ENCODE measurements around the gene GPRIN3. TPM values are rescaled to one million over a fixed set of nuclear protein-coding genes. Genes with fewer than 3 reads are reported as not detected.
A peak's percentile ranks its signal among the peaks of the same experiment; 100 is the strongest.

Gene GPRIN3
- total and polyA plus RNA-seq, 4 experiments from 2014 or later = 6.9 to 32.5 (median 25.7) TPM

DNA sequence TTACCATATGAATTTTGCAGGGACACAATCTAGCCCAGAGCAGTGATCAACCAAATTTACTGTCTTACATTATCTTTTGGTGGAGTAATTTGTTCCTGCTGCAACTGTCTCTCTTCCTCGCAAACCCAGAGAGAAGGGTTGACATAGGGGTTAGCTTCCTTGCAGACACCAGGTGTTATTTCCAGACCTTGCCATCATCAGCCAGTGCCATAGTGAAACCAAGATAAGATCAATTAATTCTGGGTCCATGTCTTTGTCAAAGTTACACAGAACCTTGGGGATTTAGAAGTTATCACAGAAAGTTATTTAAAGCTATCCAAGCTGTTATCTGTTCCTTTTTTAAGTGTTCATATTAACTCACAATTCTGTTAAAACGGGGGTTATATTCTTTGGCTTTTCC lies 23.6 kb upstream of the GPRIN3 start:
- no peaks in the 10 kb centered on the region for H3K4me1 ChIP-seq (ENCODE audit: insufficient read depth, low read length)
- peak overlapping the region in 1 of 7 donors; percentile 28 for H3K27ac Mint-ChIP-seq
- POLR2A ChIA-PET (ENCODE audit: partially characterized antibody) = no interaction called here
- no peaks in the 10 kb centered on the region for H3K36me3 ChIP-seq (ENCODE audit: insufficient read depth, low read length)
- no peak overlapping the region for H3K4me3 Mint-ChIP-seq
- H3K27ac ChIP-seq (ENCODE audit: low read depth, low read length) = no peak overlapping the region
- no peaks in the 10 kb centered on the region for H3K36me3 Mint-ChIP-seq
- no peaks in the 10 kb centered on the region for H3K27me3 ChIP-seq (ENCODE audit: insufficient read depth, low read length)
- intact Hi-C loops (cut with micrococcal nuclease) = no loop called here
- no peaks in the 10 kb centered on the region for H3K27me3 Mint-ChIP-seq
- H3K4me1 Mint-ChIP-seq = peaks cover 0 to 4% (median 3%) of the 10 kb centered on the region in 4 donors
- no peaks in the 10 kb centered on the region for H3K9me3 ChIP-seq (ENCODE audit: control insufficient read depth in 1 of 2, low read length in 2 of 2)
- CTCF ChIA-PET (ENCODE audit: partially characterized antibody) = interaction anchor here (1.1 kb wide), 1 partner anchor 20 kb away, joined by 3 read pairs; no protein-coding TSS in a partner anchor
- DNase-seq = no peak
- no peak overlapping the region for H3K4me3 ChIP-seq (ENCODE audit: low read length in 2 of 2)
- peaks cover 0 to 4% (median 1%) of the 10 kb centered on the region in 8 donors for H3K9me3 Mint-ChIP-seq

DNA sequence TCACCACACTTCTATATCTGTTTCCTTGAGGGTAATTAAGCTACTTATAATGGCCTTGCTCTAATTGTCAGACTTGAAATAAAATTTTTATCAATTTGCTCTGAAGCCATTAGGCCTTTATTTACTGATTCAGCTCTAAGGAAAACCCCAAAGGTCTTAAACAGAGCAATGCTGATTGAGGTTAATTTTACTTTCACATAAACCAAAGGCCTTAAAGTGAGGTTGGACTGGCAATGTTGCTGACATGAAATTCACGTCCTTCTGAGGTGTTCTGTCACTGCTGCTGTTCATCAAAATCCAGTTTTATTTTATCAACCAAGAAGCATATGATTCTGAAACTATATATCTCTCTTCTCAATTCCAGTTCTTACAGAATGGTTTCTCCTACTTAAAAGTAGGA lies 21.7 kb upstream of the GPRIN3 start:
- Mint-ChIP-seq H3K9me3 (peaks cover 0 to 4% (median 1%) of the 10 kb centered on the region in 8 donors), H3K36me3 (no peaks in the 10 kb centered on the region), H3K4me1 (peaks cover 0 to 8% (median 5%) of the 10 kb centered on the region in 4 donors), H3K27me3 (no peaks in the 10 kb centered on the region), H3K27ac (no peak overlapping the region), H3K4me3 (no peak overlapping the region)
- intact Hi-C loops (cut with micrococcal nuclease) = no loop called here
- Histone ChIP-seq H3K4me1 (ENCODE audit: insufficient read depth, low read length) (no peaks in the 10 kb centered on the region), H3K27ac (ENCODE audit: low read depth, low read length) (no peak overlapping the region), H3K4me3 (ENCODE audit: low read length in 2 of 2) (no peak overlapping the region), H3K36me3 (ENCODE audit: insufficient read depth, low read length) (no peaks in the 10 kb centered on the region), H3K9me3 (ENCODE audit: control insufficient read depth in 1 of 2, low read length in 2 of 2) (no peaks in the 10 kb centered on the region), H3K27me3 (ENCODE audit: insufficient read depth, low read length) (no peaks in the 10 kb centered on the region)
- CTCF ChIA-PET (ENCODE audit: partially characterized antibody) = no interaction called here
- DNase-seq = no peak
- POLR2A ChIA-PET (ENCODE audit: partially characterized antibody) = no interaction called here

DNA sequence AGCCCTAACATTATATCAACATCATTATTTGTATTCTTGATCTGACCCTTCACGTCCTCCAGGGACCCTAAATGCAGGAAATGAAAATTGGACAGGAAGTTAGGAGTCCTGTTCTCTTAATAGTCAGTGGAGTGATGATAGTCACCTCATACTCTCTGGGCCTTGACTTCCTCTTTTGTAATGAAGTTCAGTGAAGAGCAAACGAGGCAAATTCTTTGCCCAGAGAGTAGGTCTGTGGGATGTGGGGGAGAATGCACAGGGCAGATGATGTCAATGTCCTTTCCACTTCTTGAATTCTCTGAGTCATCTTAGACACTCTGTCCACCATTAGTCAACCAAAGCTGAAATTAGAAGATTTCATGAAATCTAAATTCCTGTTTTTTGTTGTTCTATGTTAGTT lies 17.1 kb upstream of the GPRIN3 start:
- ChIA-PET CTCF (ENCODE audit: partially characterized antibody) (no interaction called here), POLR2A (ENCODE audit: partially characterized antibody) (no interaction called here)
- H3K4me1 Mint-ChIP-seq = peaks cover 3 to 11% (median 6%) of the 10 kb centered on the region in 4 donors
- Histone ChIP-seq H3K4me1 (ENCODE audit: insufficient read depth, low read length) (no peaks in the 10 kb centered on the region), H3K9me3 (ENCODE audit: control insufficient read depth in 1 of 2, low read length in 2 of 2) (no peaks in the 10 kb centered on the region), H3K27me3 (ENCODE audit: insufficient read depth, low read length) (no peaks in the 10 kb centered on the region), H3K36me3 (ENCODE audit: insufficient read depth, low read length) (no peaks in the 10 kb centered on the region), H3K27ac (ENCODE audit: low read depth, low read length) (no peak overlapping the region), H3K4me3 (ENCODE audit: low read length in 2 of 2) (no peak overlapping the region)
- H3K9me3 Mint-ChIP-seq = peaks cover 0 to 5% (median 2%) of the 10 kb centered on the region in 8 donors
- H3K27me3 Mint-ChIP-seq = no peaks in the 10 kb centered on the region
- no peak for DNase-seq
- no peak overlapping the region for H3K4me3 Mint-ChIP-seq
- intact Hi-C loops (cut with micrococcal nuclease) = no loop called here
- no peaks in the 10 kb centered on the region for H3K36me3 Mint-ChIP-seq
- H3K27ac Mint-ChIP-seq = peak overlapping the region in 2 of 7 donors; percentile 4 to 17

DNA sequence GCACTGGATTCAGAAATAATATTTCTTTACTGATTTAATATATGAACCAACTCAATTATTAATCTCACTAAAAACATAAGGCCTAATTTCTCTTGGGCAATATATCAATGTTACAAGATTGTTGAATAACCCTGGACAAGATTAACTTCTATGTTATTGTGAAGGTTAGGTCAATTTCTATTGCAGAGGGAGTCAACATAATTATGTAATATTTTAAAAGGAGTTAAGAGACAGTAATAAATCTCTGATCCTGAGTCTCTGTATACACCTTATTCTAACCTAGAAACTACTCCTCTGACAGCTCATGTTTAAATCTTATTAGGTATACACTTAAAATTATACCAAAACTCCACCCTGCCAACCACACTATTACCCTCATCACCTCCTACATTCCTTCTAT lies 15.1 kb upstream of the GPRIN3 start:
- no peak for DNase-seq
- H3K4me1 ChIP-seq (ENCODE audit: insufficient read depth, low read length) = peaks cover 16% of the 10 kb centered on the region
- H3K27ac ChIP-seq (ENCODE audit: low read depth, low read length) = no peak overlapping the region
- H3K9me3 ChIP-seq (ENCODE audit: control insufficient read depth in 1 of 2, low read length in 2 of 2) = no peaks in the 10 kb centered on the region
- peaks cover 12 to 28% (median 18%) of the 10 kb centered on the region in 4 donors for H3K4me1 Mint-ChIP-seq
- intact Hi-C loops (cut with micrococcal nuclease) = no loop called here
- H3K27me3 Mint-ChIP-seq = no peaks in the 10 kb centered on the region
- peaks cover 0 to 3% (median 0%) of the 10 kb centered on the region in 8 donors for H3K9me3 Mint-ChIP-seq
- H3K27ac Mint-ChIP-seq = no peak overlapping the region
- CTCF ChIA-PET (ENCODE audit: partially characterized antibody) = no interaction called here
- no peaks in the 10 kb centered on the region for H3K36me3 Mint-ChIP-seq
- H3K4me3 ChIP-seq (ENCODE audit: low read length in 2 of 2) = no peak overlapping the region
- no peaks in the 10 kb centered on the region for H3K36me3 ChIP-seq (ENCODE audit: insufficient read depth, low read length)
- no peaks in the 10 kb centered on the region for H3K27me3 ChIP-seq (ENCODE audit: insufficient read depth, low read length)
- POLR2A ChIA-PET (ENCODE audit: partially characterized antibody) = no interaction called here
- no peak overlapping the region for H3K4me3 Mint-ChIP-seq

DNA sequence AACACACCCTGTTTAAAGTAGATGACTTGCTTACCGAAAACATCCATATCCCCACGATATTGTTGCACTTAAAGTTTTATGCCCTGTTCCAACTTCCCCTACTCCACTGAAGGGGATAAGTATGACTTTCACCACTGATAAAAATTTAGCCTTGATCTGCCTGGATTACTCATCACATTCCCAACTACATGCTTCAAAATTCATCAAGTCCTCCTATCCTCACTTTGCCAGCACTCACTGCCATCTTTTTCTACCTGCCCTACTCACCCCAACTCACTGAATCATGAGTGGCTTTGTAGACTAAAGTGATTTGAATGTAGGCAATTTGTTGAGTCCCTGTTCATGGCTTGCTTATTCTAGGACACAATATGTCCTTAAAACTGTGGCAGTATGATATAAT lies 12.2 kb upstream of the GPRIN3 start:
- intact Hi-C loops (cut with micrococcal nuclease) = loop anchor here (10.0 kb wide), 1 partner anchor 495 kb away; no protein-coding TSS in a partner anchor
- ChIA-PET POLR2A (ENCODE audit: partially characterized antibody) (no interaction called here), CTCF (ENCODE audit: partially characterized antibody) (no interaction called here)
- DNase-seq = no peak
- no peak overlapping the region for H3K27ac ChIP-seq (ENCODE audit: low read depth, low read length)
- Mint-ChIP-seq H3K9me3 (peaks cover 0 to 3% (median 0%) of the 10 kb centered on the region in 8 donors), H3K4me3 (peak overlapping the region in 3 of 8 donors; percentile 2 to 50 (median 2)), H3K4me1 (peaks cover 30 to 48% (median 36%) of the 10 kb centered on the region in 4 donors), H3K27ac (peak overlapping the region in 3 of 7 donors; percentile 6 to 37 (median 10)), H3K27me3 (no peaks in the 10 kb centered on the region), H3K36me3 (no peaks in the 10 kb centered on the region)
- H3K36me3 ChIP-seq (ENCODE audit: insufficient read depth, low read length) = no peaks in the 10 kb centered on the region
- H3K4me3 ChIP-seq (ENCODE audit: low read length in 2 of 2) = no peak overlapping the region
- H3K9me3 ChIP-seq (ENCODE audit: control insufficient read depth in 1 of 2, low read length in 2 of 2) = no peaks in the 10 kb centered on the region
- H3K4me1 ChIP-seq (ENCODE audit: insufficient read depth, low read length) = peaks cover 34% of the 10 kb centered on the region
- no peaks in the 10 kb centered on the region for H3K27me3 ChIP-seq (ENCODE audit: insufficient read depth, low read length)

DNA sequence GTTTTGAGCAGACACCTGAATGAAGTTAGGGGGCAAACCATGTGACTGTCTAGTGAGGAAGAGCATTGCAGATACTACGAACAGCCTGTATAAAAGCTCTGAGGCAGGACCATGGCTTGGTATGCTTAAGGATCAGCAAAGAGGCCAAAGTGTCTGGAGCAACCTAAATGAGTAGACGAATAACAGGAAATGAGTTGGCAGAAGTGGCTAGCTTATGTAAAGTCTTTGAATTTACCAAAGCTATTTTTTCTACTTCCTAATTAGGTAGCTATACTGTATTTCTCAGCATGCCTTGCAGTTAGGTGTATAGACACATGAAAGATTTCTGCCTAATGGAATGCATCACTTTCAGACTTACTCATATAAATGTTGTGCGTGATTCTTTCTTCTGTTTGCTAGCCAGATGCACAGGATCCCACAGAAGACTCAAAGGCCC lies 9.3 kb upstream of the GPRIN3 start:
- Histone ChIP-seq H3K4me3 (ENCODE audit: low read length in 2 of 2) (peak overlapping the region; percentile 8 to 18), H3K9me3 (ENCODE audit: control insufficient read depth in 1 of 2, low read length in 2 of 2) (no peaks in the 10 kb centered on the region), H3K27ac (ENCODE audit: low read depth, low read length) (peak overlapping the region; percentile 55), H3K36me3 (ENCODE audit: insufficient read depth, low read length) (no peaks in the 10 kb centered on the region), H3K4me1 (ENCODE audit: insufficient read depth, low read length) (peaks cover 34% of the 10 kb centered on the region), H3K27me3 (ENCODE audit: insufficient read depth, low read length) (no peaks in the 10 kb centered on the region)
- intact Hi-C loops (cut with micrococcal nuclease) = loop anchor here (1.0 to 10.0 kb wide), 3 partner anchors 10 to 492 kb away; partner anchors contain the start of gene GPRIN3
- DNase-seq = peak in 4 of 5 donors; percentile 39 to 74 (median 42)
- CTCF ChIA-PET (ENCODE audit: partially characterized antibody) = interaction anchor here (0.7 to 2.7 kb wide), 9 partner anchors 9 to 91 kb away, joined by 3 to 15 read pairs (median 7); partner anchors contain the start of gene GPRIN3
- H3K27me3 Mint-ChIP-seq = no peaks in the 10 kb centered on the region
- peak overlapping the region; percentile 43 to 80 (median 72) for H3K4me3 Mint-ChIP-seq
- no peaks in the 10 kb centered on the region for H3K36me3 Mint-ChIP-seq
- peaks cover 27 to 48% (median 35%) of the 10 kb centered on the region in 4 donors for H3K4me1 Mint-ChIP-seq
- H3K9me3 Mint-ChIP-seq = peaks cover 0 to 3% (median 0%) of the 10 kb centered on the region in 8 donors
- POLR2A ChIA-PET (ENCODE audit: partially characterized antibody) = interaction anchor here (1.0 to 3.7 kb wide), 15 partner anchors 9 to 115 kb away, joined by 3 to 43 read pairs (median 9); partner anchors contain the start of gene GPRIN3
- peak overlapping the region; percentile 87 to 95 (median 93) for H3K27ac Mint-ChIP-seq

DNA sequence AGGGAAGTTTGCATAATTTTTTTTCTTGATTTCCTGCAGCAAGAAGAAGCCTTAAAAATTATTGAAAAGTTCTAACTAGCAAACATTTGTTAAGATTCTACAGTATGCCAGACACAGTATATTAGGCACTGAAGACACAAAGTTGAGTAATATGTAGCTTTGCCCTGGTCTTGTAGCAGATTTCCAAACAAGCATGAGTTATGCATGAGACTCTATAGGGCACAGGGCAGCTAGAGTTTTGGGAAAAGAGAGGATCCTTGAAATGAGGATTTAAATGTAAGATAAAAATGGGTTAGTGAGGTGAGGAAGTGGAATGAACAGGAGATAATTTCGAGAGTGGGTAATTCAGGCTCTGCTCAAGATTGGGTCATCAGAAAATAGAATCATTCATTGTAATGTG lies 8.6 kb upstream of the GPRIN3 start:
- H3K4me3 ChIP-seq (ENCODE audit: low read length in 2 of 2) = no peak overlapping the region
- intact Hi-C loops (cut with micrococcal nuclease) = loop anchor here (1.0 to 10.0 kb wide), 3 partner anchors 9 to 491 kb away; partner anchors contain the start of gene GPRIN3
- H3K27me3 ChIP-seq (ENCODE audit: insufficient read depth, low read length) = no peaks in the 10 kb centered on the region
- no peaks in the 10 kb centered on the region for H3K36me3 ChIP-seq (ENCODE audit: insufficient read depth, low read length)
- Mint-ChIP-seq H3K27me3 (no peaks in the 10 kb centered on the region), H3K4me3 (peak overlapping the region in 6 of 8 donors; percentile 47 to 76 (median 62)), H3K9me3 (peaks cover 0 to 3% (median 0%) of the 10 kb centered on the region in 8 donors), H3K36me3 (no peaks in the 10 kb centered on the region), H3K27ac (peak overlapping the region; percentile 83 to 95 (median 91)), H3K4me1 (peaks cover 32 to 53% (median 38%) of the 10 kb centered on the region in 4 donors)
- H3K9me3 ChIP-seq (ENCODE audit: control insufficient read depth in 1 of 2, low read length in 2 of 2) = no peaks in the 10 kb centered on the region
- DNase-seq = no peak
- ChIA-PET CTCF (ENCODE audit: partially characterized antibody) (interaction anchor here (2.2 to 2.7 kb wide), 2 partner anchors 8 to 17 kb away, joined by 11 to 14 read pairs; partner anchors contain the start of gene GPRIN3), POLR2A (ENCODE audit: partially characterized antibody) (interaction anchor here (1.0 to 3.7 kb wide), 7 partner anchors 8 to 33 kb away, joined by 4 to 43 read pairs (median 27); partner anchors contain the start of gene GPRIN3)
- peak overlapping the region; percentile 55 for H3K27ac ChIP-seq (ENCODE audit: low read depth, low read length)
- peaks cover 34% of the 10 kb centered on the region for H3K4me1 ChIP-seq (ENCODE audit: insufficient read depth, low read length)
